Kidney epithelial cell (primary cell): ENCODE results near the gene CTIF. TPM values are rescaled to one million over a fixed set of nuclear protein-coding genes. Genes with fewer than 3 reads are reported as not detected.

Experiments used
- DNase-seq: peaks from one replicate; pipeline ENCODE4 v3.0.0-alpha.2; 2010; ENCODE audit warnings: low read depth
- H3K27me3 ChIP-seq: 2 replicates; pipeline ENCODE4 v1.6.0; 2011; ENCODE audit warnings: low read length; ENCODE audit not compliant: control insufficient read depth, insufficient read depth
- H3K36me3 ChIP-seq: 2 replicates; pipeline ENCODE4 v1.5.1; 2011; ENCODE audit warnings: low read length; ENCODE audit not compliant: control insufficient read depth, insufficient read depth
- H3K4me3 ChIP-seq: 2 replicates; pipeline ENCODE4 v1.5.1; 2011; ENCODE audit warnings: low read depth, mild to moderate bottlenecking, control low read depth, low read length
- total RNA-seq: library from RNA; depleted of rRNA; stranded (reverse); fragments of >200 nt; gene quantifications from 2 replicates; pipeline ENCODE4 v1.2.3, GENCODE V29; 2015
- TF ChIP-seq, protein P1 (sequence below): IDR thresholded peaks from 2 replicates; pipeline ENCODE4 v1.5.1; 2011; ENCODE audit warnings: mild to moderate bottlenecking, moderate library complexity, low read length, control low read depth, inconsistent platforms; ENCODE audit not compliant: insufficient read depth, poor library complexity, severe bottlenecking

Gene CTIF
- total RNA-seq, 1 donor from 2014 or later: 24.3 TPM

DNA sequence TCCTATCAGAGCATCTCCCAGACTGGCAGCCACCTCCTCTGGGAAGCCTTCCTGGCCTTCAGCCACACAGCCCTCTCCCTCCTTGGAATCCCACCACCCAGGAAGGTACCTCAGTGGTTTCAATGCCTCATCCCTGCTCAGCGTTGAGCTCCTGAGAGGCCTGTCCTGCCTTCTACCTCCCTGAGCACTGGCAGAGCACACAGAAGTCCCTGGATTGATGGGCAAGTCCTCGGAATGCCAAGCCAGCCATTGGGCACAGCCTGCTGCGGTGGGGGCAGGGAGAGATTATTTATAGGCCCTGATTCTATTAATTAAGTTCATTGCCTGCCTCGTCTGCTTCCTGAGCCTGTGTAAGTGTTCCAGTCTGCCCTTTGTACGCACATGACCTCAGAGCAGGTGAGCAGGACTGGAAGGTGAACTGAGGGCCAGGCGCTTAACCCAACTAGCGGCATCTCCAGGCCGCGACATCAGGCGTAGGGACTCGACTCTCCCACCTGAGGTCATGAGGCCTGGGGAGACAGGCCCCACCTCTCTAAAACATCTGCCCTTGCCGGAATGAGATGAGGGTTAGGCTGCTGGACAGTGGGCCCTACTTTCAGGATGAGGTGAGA, 348.6 kb downstream of the CTIF start:
- no peak for DNase-seq
- Histone ChIP-seq H3K36me3 (no peaks in the 10 kb centered on the region), H3K27me3 (no peaks in the 10 kb centered on the region), H3K4me3 (no peak overlapping the region)
- TF ChIP-seq, protein P1, sequence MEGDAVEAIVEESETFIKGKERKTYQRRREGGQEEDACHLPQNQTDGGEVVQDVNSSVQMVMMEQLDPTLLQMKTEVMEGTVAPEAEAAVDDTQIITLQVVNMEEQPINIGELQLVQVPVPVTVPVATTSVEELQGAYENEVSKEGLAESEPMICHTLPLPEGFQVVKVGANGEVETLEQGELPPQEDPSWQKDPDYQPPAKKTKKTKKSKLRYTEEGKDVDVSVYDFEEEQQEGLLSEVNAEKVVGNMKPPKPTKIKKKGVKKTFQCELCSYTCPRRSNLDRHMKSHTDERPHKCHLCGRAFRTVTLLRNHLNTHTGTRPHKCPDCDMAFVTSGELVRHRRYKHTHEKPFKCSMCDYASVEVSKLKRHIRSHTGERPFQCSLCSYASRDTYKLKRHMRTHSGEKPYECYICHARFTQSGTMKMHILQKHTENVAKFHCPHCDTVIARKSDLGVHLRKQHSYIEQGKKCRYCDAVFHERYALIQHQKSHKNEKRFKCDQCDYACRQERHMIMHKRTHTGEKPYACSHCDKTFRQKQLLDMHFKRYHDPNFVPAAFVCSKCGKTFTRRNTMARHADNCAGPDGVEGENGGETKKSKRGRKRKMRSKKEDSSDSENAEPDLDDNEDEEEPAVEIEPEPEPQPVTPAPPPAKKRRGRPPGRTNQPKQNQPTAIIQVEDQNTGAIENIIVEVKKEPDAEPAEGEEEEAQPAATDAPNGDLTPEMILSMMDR: no peak

DNA sequence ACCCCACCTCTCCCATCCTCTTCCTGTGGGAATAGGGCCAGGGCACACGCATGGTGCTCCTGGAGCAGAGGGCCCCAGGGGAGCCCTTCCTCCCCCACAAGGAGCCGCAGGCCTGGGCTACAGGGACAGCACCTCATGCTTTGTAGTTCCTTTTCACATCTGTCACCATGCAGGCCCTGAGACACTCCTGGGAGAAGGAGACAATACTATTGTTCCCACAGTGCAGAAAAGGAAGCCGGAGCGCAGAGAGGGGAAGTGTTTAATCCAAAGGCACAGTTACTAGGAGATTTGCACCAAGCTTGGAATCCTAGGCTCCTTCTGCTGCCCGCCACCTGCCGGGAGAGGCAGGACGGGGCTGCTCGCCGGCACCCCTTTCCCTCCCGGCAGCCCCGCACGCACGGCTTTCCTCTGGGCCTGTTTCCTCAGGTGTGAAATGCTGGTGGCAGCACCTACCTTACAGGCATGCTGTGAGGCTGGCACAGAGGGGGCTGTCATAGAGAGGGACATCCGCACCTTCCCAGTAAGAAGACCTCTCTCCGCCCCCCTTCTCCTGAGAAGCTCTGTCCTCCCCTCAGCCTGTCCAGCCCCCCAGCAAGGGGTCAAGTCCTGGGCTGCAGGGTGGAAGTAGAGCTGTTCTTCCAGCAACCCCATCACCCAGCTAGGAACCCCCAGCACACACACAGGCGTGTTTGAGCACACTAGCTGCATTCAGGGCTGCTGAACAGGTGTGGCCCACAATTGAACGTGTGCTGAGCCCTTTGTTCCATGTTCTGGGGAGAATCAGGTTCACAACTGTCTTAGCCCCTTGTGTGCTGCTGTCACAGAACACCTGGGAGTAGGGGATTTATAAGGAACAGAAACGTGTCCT, 349.3 kb downstream of the CTIF start:
- TF ChIP-seq, protein P1: no peak
- no peak for DNase-seq
- Histone ChIP-seq H3K27me3 (no peaks in the 10 kb centered on the region), H3K4me3 (no peak overlapping the region), H3K36me3 (no peaks in the 10 kb centered on the region)

DNA sequence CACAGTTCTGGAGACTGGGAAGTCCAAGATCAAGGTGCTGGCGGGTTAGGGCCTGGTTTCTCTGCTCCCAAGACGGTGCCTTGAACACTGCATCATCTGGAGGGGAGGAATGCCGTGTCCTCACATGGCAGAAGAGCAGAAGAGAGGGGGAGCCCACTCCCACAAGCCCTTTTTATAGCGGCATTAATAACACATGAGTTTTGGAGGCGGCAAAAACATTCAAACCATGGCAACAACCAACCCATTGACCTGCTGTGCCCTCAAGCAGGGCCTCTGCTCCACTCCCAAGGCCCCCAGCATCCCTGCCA, 349.9 kb downstream of the CTIF start:
- Histone ChIP-seq H3K36me3 (no peaks in the 10 kb centered on the region), H3K4me3 (no peak overlapping the region), H3K27me3 (no peaks in the 10 kb centered on the region)
- TF ChIP-seq, protein P1: no peak
- DNase-seq: no peak

DNA sequence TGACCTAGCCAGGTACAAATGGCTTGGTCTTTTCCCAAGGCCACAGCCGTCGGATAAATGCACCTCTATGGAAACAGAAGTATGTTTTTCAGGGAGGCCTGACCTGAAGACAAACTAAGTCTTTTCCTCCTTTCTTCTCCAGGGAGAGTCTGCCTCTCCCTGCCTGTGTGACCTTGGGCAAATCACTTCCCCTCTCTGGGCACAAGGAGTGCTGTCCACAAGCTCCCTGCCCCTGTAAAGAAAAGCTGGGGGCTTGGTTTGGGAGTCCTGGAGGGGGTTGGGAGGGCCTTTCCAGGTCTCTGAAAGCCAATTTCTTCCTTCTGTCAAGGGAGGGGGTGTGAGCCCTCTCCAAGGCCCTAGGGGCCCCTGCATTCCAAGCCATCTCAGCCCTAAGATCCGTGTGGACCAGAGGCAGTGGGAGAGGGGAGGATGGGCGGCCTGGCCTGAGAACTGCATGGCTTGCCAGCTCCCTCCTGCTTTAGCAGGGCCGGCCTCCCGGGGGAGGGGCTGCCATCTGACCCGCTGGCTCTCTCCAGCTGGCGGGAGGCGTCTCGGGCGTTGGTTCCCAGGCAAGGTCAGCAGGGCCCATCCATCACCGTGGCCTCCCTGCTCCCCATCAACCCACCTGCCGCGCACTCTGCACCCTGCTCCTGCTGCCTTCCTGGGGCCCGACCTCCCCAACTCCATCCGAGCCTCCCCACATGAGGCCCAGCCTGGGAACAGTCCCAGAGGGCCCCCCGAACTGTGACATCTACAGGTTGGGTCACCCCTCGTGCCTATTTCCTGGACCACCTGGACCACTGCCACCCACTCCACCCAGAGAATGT, 350.5 kb downstream of the CTIF start:
- TF ChIP-seq, protein P1: no peak
- no peak for DNase-seq
- Histone ChIP-seq H3K36me3 (no peaks in the 10 kb centered on the region), H3K4me3 (no peak overlapping the region), H3K27me3 (no peaks in the 10 kb centered on the region)

DNA sequence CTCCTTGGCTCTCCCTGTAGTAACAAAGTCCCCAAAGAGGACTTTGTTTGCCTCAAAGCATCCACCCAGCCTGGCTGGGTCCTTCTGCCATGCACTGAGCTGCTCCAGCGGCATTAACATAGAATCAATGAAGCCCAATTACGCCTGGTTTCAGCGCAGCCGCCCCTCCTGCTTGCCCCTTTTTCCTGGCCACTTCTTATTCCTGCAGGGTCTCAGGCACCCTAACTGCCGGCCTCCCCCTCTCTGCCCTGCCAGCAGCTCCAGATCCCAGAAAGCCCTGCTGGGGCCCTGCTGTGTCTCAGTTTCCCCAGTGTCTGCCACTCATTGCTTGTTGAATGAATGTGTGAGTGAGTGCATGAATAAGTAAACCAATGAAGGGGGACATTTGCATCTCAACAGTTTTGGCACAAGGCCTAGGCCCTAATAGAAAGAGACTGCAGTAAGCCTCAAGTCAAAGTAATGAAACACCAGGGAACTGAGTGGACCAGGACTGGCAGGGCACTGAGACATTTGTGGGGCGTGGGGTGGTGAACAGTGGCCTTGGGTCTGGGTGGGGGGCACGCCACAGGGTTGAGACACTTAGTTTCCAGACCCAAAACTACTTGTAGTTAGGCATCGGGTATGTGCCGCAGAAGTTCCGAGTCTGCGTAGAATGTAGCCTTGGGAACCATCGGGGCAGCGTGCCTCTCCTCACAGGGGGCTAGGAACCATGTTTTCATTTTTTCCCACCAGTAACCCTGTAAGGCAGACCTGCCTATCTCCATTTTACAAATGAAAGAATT, 351.3 kb downstream of the CTIF start:
- TF ChIP-seq, protein P1: no peak
- Histone ChIP-seq H3K27me3 (no peaks in the 10 kb centered on the region), H3K36me3 (no peaks in the 10 kb centered on the region), H3K4me3 (no peak overlapping the region)
- no peak for DNase-seq
